HT1080 (cell line): ENCODE measurements around the gene SETSIP. TPM values are rescaled to one million over a fixed set of nuclear protein-coding genes. Genes with fewer than 3 reads are reported as not detected.
"Not testable (repeated sequence)": the region's sequence is repeated elsewhere in the genome, so short reads cannot be mapped to it uniquely, and the experiment has no call there.

Source experiments
- DNase-seq: peaks from one replicate; pipeline ENCODE4 v3.0.0-alpha.2; 2015; ENCODE audit warnings: low read depth
- total RNA-seq: library from RNA; depleted of rRNA; stranded (reverse); fragments of >200 nt; shearing (Covaris generic); gene quantifications from 2 replicates; pipeline ENCODE4 v1.2.3, GENCODE V29; 2014; rRNA removed

The SETSIP gene
- total RNA-seq, 1 experiment from 2014 or later: 0.26 TPM

- DNase-seq: peak; percentile 45
Observed at GRCh38 chr1:92051948-92052347, 23.3 kb downstream of the SETSIP start.

- no peak for DNase-seq
Observed at GRCh38 chr1:92045766-92046495, 29.3 kb downstream of the SETSIP start.

- DNase-seq: no peak
Observed at GRCh38 chr1:92043621-92044020, 31.6 kb downstream of the SETSIP start.

GRCh38 chr1:92040971-92041370 is 34.2 kb downstream of the SETSIP start:
- no peak for DNase-seq

- no peak for DNase-seq
Observed at GRCh38 chr1:92038695-92039346, 36.4 kb downstream of the SETSIP start.

DNA sequence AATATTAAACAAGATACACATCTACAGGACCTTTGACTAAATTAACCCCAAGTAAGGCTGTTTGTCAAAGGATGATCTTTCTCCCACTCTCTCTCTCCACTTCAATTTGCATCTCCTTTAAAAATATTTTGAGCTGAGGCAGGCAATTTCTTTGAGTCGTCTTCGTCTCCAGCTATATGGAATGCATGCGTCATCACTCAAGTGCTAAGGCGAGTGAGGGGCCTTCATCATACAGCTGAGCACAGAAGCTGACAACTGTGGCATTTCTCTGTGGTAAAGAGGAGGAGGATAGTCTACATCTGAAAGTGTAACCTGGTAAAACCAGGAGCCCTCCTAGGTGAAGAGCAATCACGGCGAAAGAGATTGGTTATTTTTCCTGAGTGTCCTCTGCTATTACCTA is 37.8 kb downstream of the SETSIP start:
- peak; percentile 44 for DNase-seq

DNA sequence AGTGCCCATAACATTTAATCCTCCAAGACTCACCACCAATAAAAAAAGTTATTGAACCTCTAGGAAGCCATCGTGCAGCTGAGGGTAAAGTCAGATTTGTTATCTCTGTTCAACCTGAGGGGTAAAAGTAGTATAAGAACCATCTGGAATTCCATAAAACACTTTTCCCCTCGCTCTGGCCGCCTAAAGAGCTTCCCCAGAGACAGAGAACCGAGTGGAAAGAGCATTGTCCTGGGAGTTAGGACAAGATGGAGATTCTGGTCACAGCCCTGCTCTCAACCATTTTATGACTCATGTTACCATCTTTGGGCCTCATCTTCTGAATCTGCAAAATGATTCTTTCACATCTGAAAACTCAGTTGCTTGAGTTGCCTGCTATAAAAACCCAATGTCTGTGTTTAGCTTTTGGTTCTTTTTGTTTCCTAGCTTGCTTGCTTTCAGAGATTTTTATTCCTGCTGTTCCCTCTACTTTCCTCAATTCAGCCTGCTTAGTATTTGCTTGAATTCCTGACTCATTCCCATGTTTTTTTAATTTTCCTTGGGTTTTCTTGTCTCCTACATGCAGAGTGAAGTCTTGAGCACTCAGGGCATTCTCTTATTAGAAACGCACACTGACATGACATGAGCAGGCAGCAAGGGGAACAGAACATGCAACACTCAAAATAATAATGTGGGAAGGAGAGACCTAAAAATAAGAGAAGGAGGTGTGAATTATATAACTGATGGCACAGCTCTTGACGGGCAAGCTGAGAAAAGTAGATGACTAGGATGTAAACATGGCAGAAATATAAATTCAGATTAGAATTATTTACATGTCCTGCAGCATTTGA is 43.7 kb downstream of the SETSIP start:
- peak; percentile 6 for DNase-seq

DNA sequence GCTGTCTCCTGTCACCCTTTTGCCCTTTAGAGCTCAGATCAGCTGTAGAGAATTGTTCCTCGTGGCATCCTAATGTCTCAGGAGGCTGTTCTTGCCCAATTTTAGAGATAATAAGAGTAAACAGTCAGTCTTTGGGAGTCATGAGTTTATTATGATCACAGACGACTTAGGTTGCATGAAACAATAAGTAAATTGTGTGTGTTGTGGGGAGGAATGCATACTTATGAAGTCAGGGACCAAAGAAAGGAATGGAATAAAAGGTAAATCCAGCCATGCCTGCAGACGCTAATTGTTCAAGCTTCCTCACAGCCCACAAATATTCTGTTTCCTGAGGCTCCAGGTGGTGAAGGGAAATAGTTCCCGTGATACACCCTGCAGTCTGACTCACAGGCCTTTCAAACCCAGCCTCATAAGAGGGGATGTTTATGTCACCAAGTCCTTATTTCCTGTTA is 44.5 kb downstream of the SETSIP start:
- DNase-seq: peak; percentile 87

DNA sequence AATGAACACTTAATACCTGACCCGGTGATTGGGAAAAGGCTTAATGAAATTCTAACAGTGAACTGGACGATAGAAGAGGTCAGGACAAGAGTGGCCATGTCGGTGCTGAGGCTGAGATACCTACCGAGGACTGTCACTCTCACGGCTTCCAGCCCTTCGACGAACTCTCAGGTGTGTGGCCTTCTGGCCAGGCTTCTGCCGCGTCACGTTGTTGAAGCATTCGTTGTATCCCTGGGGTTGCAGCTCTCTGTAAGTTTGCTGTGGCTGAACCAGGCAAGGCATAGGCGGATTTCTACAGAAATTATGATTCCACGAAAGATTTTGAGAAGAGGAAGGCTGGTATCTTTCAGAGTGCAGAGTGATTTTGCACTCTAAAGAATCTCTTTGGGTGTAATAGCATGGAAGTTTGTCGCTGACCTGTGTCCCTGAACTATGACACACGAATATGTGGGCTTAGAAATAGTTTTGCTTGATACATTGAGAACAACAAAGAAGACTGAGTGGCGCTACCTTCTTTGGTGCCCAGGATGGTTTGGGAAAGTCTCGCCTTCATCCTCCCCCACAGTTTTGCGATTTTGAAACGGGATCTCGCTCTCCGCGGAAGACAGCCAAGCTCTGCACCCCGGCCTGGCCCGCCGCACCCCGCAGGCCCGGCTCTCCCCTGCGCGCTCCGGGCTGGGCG is 45.8 kb downstream of the SETSIP start:
- DNase-seq: no peak

GRCh38 chr1:92026806-92027205 is 48.4 kb downstream of the SETSIP start:
- no peak for DNase-seq

DNA sequence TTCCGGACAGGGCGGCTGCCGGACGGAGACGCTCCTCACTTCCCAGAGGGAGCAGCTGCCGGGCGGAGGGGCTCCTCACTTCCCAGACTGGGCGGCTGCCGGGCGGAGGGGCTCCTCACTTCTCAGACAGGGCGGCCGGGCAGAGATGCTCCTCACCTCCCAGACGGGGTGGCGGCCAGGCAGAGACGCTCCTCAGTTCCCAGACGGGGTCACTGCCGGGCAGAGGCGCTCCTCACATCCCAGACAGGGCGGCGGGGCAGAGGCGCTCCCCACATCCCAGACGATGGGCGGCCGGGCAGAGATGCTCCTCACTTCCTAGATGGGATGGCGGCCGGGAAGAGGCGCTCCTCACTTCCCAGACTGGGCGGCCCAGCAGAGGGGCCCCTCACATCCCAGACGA is 49.2 kb downstream of the SETSIP start:
- not testable (repeated sequence) for DNase-seq

Other genes with a start within 250 kb of the SETSIP start
- gene TGFBR3, start 189.3 kb downstream of the SETSIP start, total RNA-seq: 7.8 and 12.0 TPM in 2 replicates
- not detected in 2 replicates for gene BRDT, start 126.0 kb downstream of the SETSIP start, total RNA-seq
- 4.7 and 5.8 TPM in 2 replicates for gene EPHX4, start 45.4 kb downstream of the SETSIP start, total RNA-seq
- gene BTBD8, start 4.9 kb upstream of the SETSIP start, total RNA-seq: 0.63 and 1.2 TPM in 2 replicates
- gene C1orf146, start 142.5 kb upstream of the SETSIP start, total RNA-seq: not detected in 2 replicates
- 13.7 and 14.4 TPM in 2 replicates for gene GLMN, start 223.6 kb upstream of the SETSIP start, total RNA-seq
- gene RPAP2, start 223.6 kb upstream of the SETSIP start, total RNA-seq: 6.1 and 12.4 TPM in 2 replicates